MM.1S (cell line): ENCODE results near the gene MUC20.
"Not testable (repeated sequence)": the region's sequence is repeated elsewhere in the genome, so short reads cannot be mapped to it uniquely, and the experiment has no call there.

ENCODE experiments used
- DNase-seq: peaks from one replicate; pipeline ENCODE4 v3.0.0-alpha.2; 2015
- H2AFZ ChIP-seq: fragments of 300-600 bp; sonication (generic); 2 replicates; pipeline ENCODE4 v1.6.0; 2016; ENCODE audit warnings: antibody characterized with exemption, low read length
- H3F3A ChIP-seq: fragments of 300-600 bp; sonication (generic); 2 replicates; pipeline ENCODE4 v1.6.1; 2016; ENCODE audit warnings: mild to moderate bottlenecking, antibody characterized with exemption, low read length, moderate library complexity, mixed read lengths; ENCODE audit not compliant: insufficient read depth
- H3K27ac ChIP-seq: fragments of 300-600 bp; sonication (generic); 2 replicates; pipeline ENCODE4 v1.5.1; 2016; ENCODE audit warnings: mild to moderate bottlenecking, low read length
- H3K27me3 ChIP-seq: fragments of 300-600 bp; sonication (generic); replicated peaks from 2 replicates; pipeline ENCODE4 v1.6.0; 2016; ENCODE audit warnings: low read length; ENCODE audit not compliant: insufficient read depth
- H3K36me3 ChIP-seq: fragments of 300-600 bp; sonication (generic); replicated peaks from 2 replicates; pipeline ENCODE4 v1.6.1; 2016; ENCODE audit warnings: mild to moderate bottlenecking, low read length, mixed read lengths; ENCODE audit not compliant: insufficient read depth
- H3K4me1 ChIP-seq: fragments of 300-600 bp; sonication (generic); 2 replicates; pipeline ENCODE4 v1.6.1; 2016; ENCODE audit warnings: low read length, mixed read lengths
- H3K4me2 ChIP-seq: fragments of 300-600 bp; sonication (generic); 2 replicates; pipeline ENCODE4 v1.6.0; 2016; ENCODE audit warnings: low read depth, low read length
- H3K4me3 ChIP-seq: fragments of 300-600 bp; sonication (generic); 2 replicates; pipeline ENCODE4 v1.5.1; 2016; ENCODE audit warnings: low read length, mixed read lengths
- H3K79me2 ChIP-seq: fragments of 300-600 bp; sonication (generic); 2 replicates; pipeline ENCODE4 v1.6.1; 2016; ENCODE audit warnings: mixed run types, low read length, mixed read lengths
- H3K9ac ChIP-seq: fragments of 300-600 bp; sonication (generic); 2 replicates; pipeline ENCODE4 v1.6.1; 2016; ENCODE audit warnings: low read length, mixed read lengths
- H3K9me2 ChIP-seq: fragments of 300-600 bp; sonication (generic); replicated peaks from 2 replicates; pipeline ENCODE4 v1.6.1; 2016; ENCODE audit warnings: mild to moderate bottlenecking, low read length, mixed read lengths; ENCODE audit not compliant: insufficient read depth
- H3K9me3 ChIP-seq: fragments of 300-600 bp; sonication (generic); replicated peaks from 2 replicates; pipeline ENCODE4 v1.6.1; 2016; ENCODE audit warnings: mild to moderate bottlenecking, low read length, mixed read lengths; ENCODE audit not compliant: insufficient read depth
- H4K20me1 ChIP-seq: fragments of 300-600 bp; sonication (generic); 2 replicates; pipeline ENCODE4 v1.6.1; 2016; ENCODE audit warnings: mild to moderate bottlenecking, low read length, moderate library complexity, mixed read lengths; ENCODE audit not compliant: insufficient read depth
- CTCF ChIP-seq: fragments of 300-600 bp; sonication (generic); IDR thresholded peaks from 2 replicates; pipeline ENCODE4 v1.5.1; 2016; ENCODE audit warnings: antibody characterized with exemption, low read length, mixed read lengths
- EZH2 ChIP-seq: fragments of 300-600 bp; sonication (generic); optimal IDR thresholded peaks from 2 replicates; pipeline ENCODE3; 2017; ENCODE audit warnings: low read depth, mild to moderate bottlenecking, antibody characterized with exemption, low read length, mixed read lengths
- EZH2phosphoT487 ChIP-seq: fragments of 300-600 bp; sonication (generic); IDR thresholded peaks from 2 replicates; pipeline ENCODE4 v1.6.1; 2018; ENCODE audit warnings: antibody characterized with exemption, low read length

Gene MUC20

GRCh38 chr3:195768831-195769303 is 48.1 kb downstream of the MUC20 start:
- TF ChIP-seq EZH2phosphoT487, result no peak
- TF ChIP-seq EZH2, result no peak
- no peak for TF ChIP-seq CTCF
- Histone ChIP-seq H3K9ac (no peak overlapping the region), H3K4me3 (no peak overlapping the region), H3K4me1 (no peaks in the 10 kb centered on the region), H3K27ac (no peak overlapping the region), H3K79me2 (no peaks in the 10 kb centered on the region), H2AFZ (no peak overlapping the region), H3K27me3 (peaks cover 65% of the 10 kb centered on the region), H3K9me2 (no peaks in the 10 kb centered on the region), H3K9me3 (no peaks in the 10 kb centered on the region), H3F3A (no peaks in the 10 kb centered on the region), H3K36me3 (no peaks in the 10 kb centered on the region), H4K20me1 (no peaks in the 10 kb centered on the region), H3K4me2 (no peak overlapping the region)
- DNase-seq, result no peak

GRCh38 chr3:195769551-195769950 is 48.8 kb downstream of the MUC20 start:
- Histone ChIP-seq H3K4me2 (no peak overlapping the region), H3K9me2 (no peaks in the 10 kb centered on the region), H3K79me2 (no peaks in the 10 kb centered on the region), H3K4me3 (no peak overlapping the region), H3K4me1 (no peaks in the 10 kb centered on the region), H2AFZ (no peak overlapping the region), H3K36me3 (no peaks in the 10 kb centered on the region), H4K20me1 (no peaks in the 10 kb centered on the region), H3K9ac (no peak overlapping the region), H3K9me3 (no peaks in the 10 kb centered on the region), H3F3A (no peaks in the 10 kb centered on the region), H3K27ac (no peak overlapping the region), H3K27me3 (peaks cover 65% of the 10 kb centered on the region)
- no peak for DNase-seq
- TF ChIP-seq EZH2 (no peak), EZH2phosphoT487 (no peak), CTCF (no peak)

- Histone ChIP-seq H3F3A (no peaks in the 10 kb centered on the region), H3K9me3 (no peaks in the 10 kb centered on the region), H3K9me2 (no peaks in the 10 kb centered on the region), H3K4me3 (no peak overlapping the region), H3K36me3 (no peaks in the 10 kb centered on the region), H3K79me2 (no peaks in the 10 kb centered on the region), H3K27ac (no peak overlapping the region), H3K27me3 (peaks cover 64% of the 10 kb centered on the region), H2AFZ (no peak overlapping the region), H4K20me1 (no peaks in the 10 kb centered on the region), H3K4me2 (no peak overlapping the region), H3K4me1 (no peaks in the 10 kb centered on the region), H3K9ac (no peak overlapping the region)
- TF ChIP-seq EZH2phosphoT487, result no peak
- DNase-seq, result no peak
Observed at GRCh38 chr3:195770081-195770840, 49.5 kb downstream of the MUC20 start.

GRCh38 chr3:195770841-195771645 is 50.3 kb downstream of the MUC20 start:
- not testable (repeated sequence) for H3K4me1 ChIP-seq, H3K9ac ChIP-seq, H4K20me1 ChIP-seq, DNase-seq, H3K4me3 ChIP-seq, H3K27ac ChIP-seq, H3F3A ChIP-seq, H2AFZ ChIP-seq, H3K36me3 ChIP-seq, H3K4me2 ChIP-seq, H3K79me2 ChIP-seq, H3K9me3 ChIP-seq, H3K9me2 ChIP-seq
- H3K27me3 ChIP-seq, result peaks cover 56% of the 10 kb centered on the region
